Measurements from ENCODE around the gene RIMS1. TPM values are rescaled to one million over a fixed set of nuclear protein-coding genes. Genes with fewer than 3 reads are reported as not detected.

Gene RIMS1
- total and polyA plus RNA-seq, 2 donors (not counting 3 experiments of a cell fraction or from before 2014, with no cell fraction given) = 0.15 TPM; not detected in 1

DNA sequence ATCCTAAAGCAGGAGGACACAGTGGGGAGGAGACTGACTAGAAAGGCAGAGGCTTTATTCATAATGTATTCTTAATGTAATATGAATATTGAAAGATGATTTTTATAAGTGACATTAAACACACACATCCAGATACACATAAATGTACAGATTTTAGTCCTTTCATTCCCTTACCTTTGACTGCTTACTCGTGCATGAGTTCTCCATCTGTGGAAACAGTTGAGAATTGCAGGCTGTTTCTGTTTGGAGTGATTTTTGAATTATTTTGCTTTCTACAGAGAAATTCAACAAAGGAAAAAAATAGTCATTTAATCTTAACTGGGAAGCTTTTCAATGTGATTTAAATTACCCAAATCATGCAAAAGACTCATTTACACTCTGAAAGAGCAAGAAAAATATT is 136.5 kb downstream of the RIMS1 start:
- POLR2A ChIA-PET = no interaction called here

More for the DNA sequence above, 136.5 kb downstream of the RIMS1 start:
- H3K4me2 ChIP-seq (ENCODE audit: insufficient read depth, low read length) = no peak overlapping the region
- H3K36me3 ChIP-seq (ENCODE audit: control insufficient read depth in 2 of 2, extremely low read depth in 1 of 2, insufficient read depth in 2 of 2, low read length in 2 of 2) = no peaks in the 10 kb centered on the region
- H2AFZ ChIP-seq (ENCODE audit: low read depth, low read length) = no peak overlapping the region
- H3K9me3 ChIP-seq (replicated peaks; ENCODE audit: control insufficient read depth, insufficient read depth, low read length) = no peaks in the 10 kb centered on the region
- H3K4me3 ChIP-seq (replicated peaks in 1 of 3; ENCODE audit: insufficient read depth in 1 of 3, low read depth in 1 of 3, low read length in 3 of 3) = no peak overlapping the region
- no peaks in the 10 kb centered on the region for H3K79me2 ChIP-seq (ENCODE audit: control insufficient read depth, insufficient read depth, low read length)
- no peaks in the 10 kb centered on the region for H3K4me1 ChIP-seq (ENCODE audit: control insufficient read depth, extremely low read depth, insufficient read depth, low read length)
- TF ChIP-seq, protein P1, sequence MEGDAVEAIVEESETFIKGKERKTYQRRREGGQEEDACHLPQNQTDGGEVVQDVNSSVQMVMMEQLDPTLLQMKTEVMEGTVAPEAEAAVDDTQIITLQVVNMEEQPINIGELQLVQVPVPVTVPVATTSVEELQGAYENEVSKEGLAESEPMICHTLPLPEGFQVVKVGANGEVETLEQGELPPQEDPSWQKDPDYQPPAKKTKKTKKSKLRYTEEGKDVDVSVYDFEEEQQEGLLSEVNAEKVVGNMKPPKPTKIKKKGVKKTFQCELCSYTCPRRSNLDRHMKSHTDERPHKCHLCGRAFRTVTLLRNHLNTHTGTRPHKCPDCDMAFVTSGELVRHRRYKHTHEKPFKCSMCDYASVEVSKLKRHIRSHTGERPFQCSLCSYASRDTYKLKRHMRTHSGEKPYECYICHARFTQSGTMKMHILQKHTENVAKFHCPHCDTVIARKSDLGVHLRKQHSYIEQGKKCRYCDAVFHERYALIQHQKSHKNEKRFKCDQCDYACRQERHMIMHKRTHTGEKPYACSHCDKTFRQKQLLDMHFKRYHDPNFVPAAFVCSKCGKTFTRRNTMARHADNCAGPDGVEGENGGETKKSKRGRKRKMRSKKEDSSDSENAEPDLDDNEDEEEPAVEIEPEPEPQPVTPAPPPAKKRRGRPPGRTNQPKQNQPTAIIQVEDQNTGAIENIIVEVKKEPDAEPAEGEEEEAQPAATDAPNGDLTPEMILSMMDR (IDR thresholded peaks at IDR 0.05; ENCODE audit: extremely low read depth in 1 of 2, insufficient read depth in 1 of 2, low read depth in 1 of 2, low read length in 2 of 2) = no peak
- TF ChIP-seq POLR2AphosphoS5 (IDR thresholded peaks at IDR 0.05; ENCODE audit: insufficient read depth, low read depth, low read length) (no peak), POLR2A (IDR thresholded peaks at IDR 0.05; ENCODE audit: low read depth, low read length) (no peak), GATA2 (IDR thresholded peaks at IDR 0.05; ENCODE audit: insufficient read depth, insufficient read length, low read depth, low read length) (no peak), JUN (IDR thresholded peaks at IDR 0.05; ENCODE audit: borderline replicate concordance, insufficient read depth, insufficient read length, low read depth) (no peak), FOS (IDR thresholded peaks at IDR 0.05; ENCODE audit: borderline replicate concordance, insufficient read depth, low read length) (no peak), MYC (IDR thresholded peaks at IDR 0.05; ENCODE audit: low read depth, low read length) (no peak), EZH2 (IDR thresholded peaks at IDR 0.05; ENCODE audit: borderline replicate concordance, low read depth, low read length, severe bottlenecking) (no peak)
- TF ChIP-seq, protein P2, sequence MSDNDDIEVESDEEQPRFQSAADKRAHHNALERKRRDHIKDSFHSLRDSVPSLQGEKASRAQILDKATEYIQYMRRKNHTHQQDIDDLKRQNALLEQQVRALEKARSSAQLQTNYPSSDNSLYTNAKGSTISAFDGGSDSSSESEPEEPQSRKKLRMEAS (IDR thresholded peaks at IDR 0.05; ENCODE audit: insufficient read depth, insufficient read length) = no peak
- intact Hi-C loops (cut with micrococcal nuclease) = no loop called here
- no peaks in the 10 kb centered on the region for H3K27me3 ChIP-seq (ENCODE audit: control insufficient read depth in 2 of 2, insufficient read depth in 2 of 2, low read length in 2 of 2)
- H3K9ac ChIP-seq (replicated peaks; ENCODE audit: extremely low read depth, insufficient read depth, low read length) = no peak overlapping the region
- CTCF ChIA-PET = interaction anchor here (1.4 kb wide), 1 partner anchor 12 kb away, joined by 5 read pairs; no protein-coding TSS in a partner anchor
- BruUV-seq (replicated peaks) = no TSS peak
- no peak overlapping the region for H3K27ac ChIP-seq (ENCODE audit: insufficient read depth, low read depth, low read length)
- no peak for DNase-seq (ENCODE audit: low read depth, low spot score)
- no peaks in the 10 kb centered on the region for H4K20me1 ChIP-seq (replicated peaks; ENCODE audit: control insufficient read depth, extremely low read depth, insufficient read depth, low read length)
- FAIRE-seq = no peak
- dilution Hi-C loops (cut with MboI; ENCODE audit: extremely low pct_ligation_motif_present, low sequenced_read_pairs) = no loop called here
- H3K9me1 ChIP-seq (replicated peaks; ENCODE audit: control insufficient read depth, extremely low read depth, insufficient read depth, low read length) = no peaks in the 10 kb centered on the region
